Fibroblast of skin of left biceps (primary cell): Measurements from ENCODE around the gene LRRFIP1.
A peak's percentile ranks its signal among the peaks of the same experiment; 100 is the strongest.
"Not testable (repeated sequence)": the region's sequence is repeated elsewhere in the genome, so short reads cannot be mapped to it uniquely, and the experiment has no call there.

Source experiments
- DNase-seq, 2 experiments: peaks; one replicate each; pipeline ENCODE4 v3.0.0-alpha.2; 2013; ENCODE audit warnings: low read depth in 2 of 2

The LRRFIP1 gene

GRCh38 chr2:237744613-237745249 is 117.3 kb downstream of the LRRFIP1 start:
- DNase-seq, result no peak

GRCh38 chr2:237745250-237745613 is 117.8 kb downstream of the LRRFIP1 start:
- no peak for DNase-seq

GRCh38 chr2:237746302-237747080 is 119.1 kb downstream of the LRRFIP1 start:
- DNase-seq, result no peak

GRCh38 chr2:237747189-237747588 is 119.8 kb downstream of the LRRFIP1 start:
- no peak for DNase-seq

- DNase-seq, result no peak
Measured at GRCh38 chr2:237749002-237749401, 121.6 kb downstream of the LRRFIP1 start.

- DNase-seq, result no peak
Measured at GRCh38 chr2:237749961-237750360, 122.6 kb downstream of the LRRFIP1 start.

- not testable (repeated sequence) for DNase-seq
Measured at GRCh38 chr2:237750441-237750840, 123.1 kb downstream of the LRRFIP1 start.

GRCh38 chr2:237752761-237753165 is 125.4 kb downstream of the LRRFIP1 start:
- DNase-seq, result no peak

- DNase-seq, result no peak
Measured at GRCh38 chr2:237754182-237754581, 126.8 kb downstream of the LRRFIP1 start.

GRCh38 chr2:237754626-237755248 is 127.3 kb downstream of the LRRFIP1 start:
- no peak for DNase-seq

GRCh38 chr2:237757616-237758015 is 130.2 kb downstream of the LRRFIP1 start:
- no peak for DNase-seq

- no peak for DNase-seq
Measured at GRCh38 chr2:237758185-237758584, 130.8 kb downstream of the LRRFIP1 start.

- no peak for DNase-seq
Measured at GRCh38 chr2:237759176-237759575, 131.8 kb downstream of the LRRFIP1 start.

- DNase-seq, result no peak
Measured at GRCh38 chr2:237760506-237761502, 133.4 kb downstream of the LRRFIP1 start.

- DNase-seq, result peak in 1 of 2 experiments; percentile 12
Measured at GRCh38 chr2:237762291-237763182, 135.2 kb downstream of the LRRFIP1 start.

GRCh38 chr2:237763812-237764211 is 136.4 kb downstream of the LRRFIP1 start:
- DNase-seq, result no peak

- not testable (repeated sequence) for DNase-seq
Measured at GRCh38 chr2:237765122-237765521, 137.7 kb downstream of the LRRFIP1 start.

GRCh38 chr2:237765875-237766274 is 138.5 kb downstream of the LRRFIP1 start:
- DNase-seq, result no peak

GRCh38 chr2:237766340-237766739 is 139.0 kb downstream of the LRRFIP1 start:
- no peak for DNase-seq

GRCh38 chr2:237772513-237772912 is 145.1 kb downstream of the LRRFIP1 start:
- no peak for DNase-seq

- DNase-seq, result no peak
Measured at GRCh38 chr2:237773826-237774225, 146.4 kb downstream of the LRRFIP1 start.
